HepG2 (cell line): ENCODE results near the gene TUBA4A. TPM values are rescaled to one million over a fixed set of nuclear protein-coding genes. Genes with fewer than 3 reads are reported as not detected.

Experiments used
- AKNA ChIP-seq: sonication (generic); formaldehyde crosslinking; IDR thresholded peaks from 2 replicates; pipeline ENCODE4 v1.4.0; 2020; ENCODE audit warnings: missing genetic modification reagents, borderline replicate concordance
- ATF2 ChIP-seq: sonication (generic); formaldehyde crosslinking; IDR thresholded peaks from 2 replicates; pipeline ENCODE4 v1.4.0; 2020; ENCODE audit warnings: missing genetic modification reagents
- FOXO1 ChIP-seq: sonication (generic); formaldehyde crosslinking; IDR thresholded peaks from 2 replicates; pipeline ENCODE4 v1.4.0; 2020; ENCODE audit warnings: missing genetic modification reagents
- GABPB1 ChIP-seq: IDR thresholded peaks from 2 replicates; pipeline ENCODE4 v1.6.1; 2016; ENCODE audit warnings: mild to moderate bottlenecking, missing genetic modification reagents, moderate library complexity, missing compliant biosample characterization
- GPN1 ChIP-seq: sonication (generic); formaldehyde crosslinking; IDR thresholded peaks from 2 replicates; pipeline ENCODE4 v1.5.1; 2020; ENCODE audit warnings: missing genetic modification reagents, borderline replicate concordance
- IKZF1 ChIP-seq: fragments of 450-650 bp; IDR thresholded peaks from 2 replicates; pipeline ENCODE4 v1.7.1; 2016
- KLF13 ChIP-seq: sonication (generic); formaldehyde crosslinking; IDR thresholded peaks from 2 replicates; pipeline ENCODE4 v1.4.0; 2020; ENCODE audit warnings: mild to moderate bottlenecking, missing genetic modification reagents
- MAF1 ChIP-seq: sonication (generic); formaldehyde crosslinking; IDR thresholded peaks from 2 replicates; pipeline ENCODE4 v1.5.0; 2020; ENCODE audit warnings: missing genetic modification reagents, borderline replicate concordance
- MED13 ChIP-seq: sonication (generic); formaldehyde crosslinking; IDR thresholded peaks from 2 replicates; pipeline ENCODE4 v1.5.0; 2020; ENCODE audit warnings: missing genetic modification reagents
- MEIS2 ChIP-seq: sonication (generic); formaldehyde crosslinking; IDR thresholded peaks from 2 replicates; pipeline ENCODE4 v1.9.0; 2021; ENCODE audit warnings: mild to moderate bottlenecking, missing genetic modification reagents
- PHF21A ChIP-seq: sonication (generic); formaldehyde crosslinking; IDR thresholded peaks from 2 replicates; pipeline ENCODE4 v1.5.0; 2020; ENCODE audit warnings: mild to moderate bottlenecking, missing genetic modification reagents
- POLR2AphosphoS2 ChIP-seq: IDR thresholded peaks from 2 replicates; pipeline ENCODE4 v1.6.1; 2011; ENCODE audit warnings: low read depth, low read length, improper control_type of control experiment
- POLR2AphosphoS5 ChIP-seq: IDR thresholded peaks from 2 replicates; pipeline ENCODE4 v1.6.1; 2012; ENCODE audit warnings: low read depth, low read length
- RCOR2 ChIP-seq: IDR thresholded peaks from 2 replicates; pipeline ENCODE4 v1.6.1; 2016; ENCODE audit warnings: missing biosample characterization, missing genetic modification reagents
- RORA ChIP-seq: sonication (generic); formaldehyde crosslinking; IDR thresholded peaks from 2 replicates; pipeline ENCODE4 v1.5.0; 2020; ENCODE audit warnings: mild to moderate bottlenecking, missing genetic modification reagents, moderate library complexity
- SALL2 ChIP-seq: sonication (generic); formaldehyde crosslinking; IDR thresholded peaks from 2 replicates; pipeline ENCODE4 v1.8.1; 2023; ENCODE audit warnings: mild to moderate bottlenecking, missing genetic modification reagents, inconsistent platforms
- SIX4 ChIP-seq: sonication (generic); formaldehyde crosslinking; IDR thresholded peaks from 2 replicates; pipeline ENCODE4 v1.4.0; 2020; ENCODE audit warnings: missing genetic modification reagents
- TCF12 ChIP-seq, 2 experiments: fragments of 450-650 bp in 1 of 2; sonication (generic) in 1 of 2; formaldehyde crosslinking in 1 of 2; IDR thresholded peaks; 2 replicates each; pipeline versions ENCODE4 v1.6.1 to v1.8.0; 2017 to 2022; ENCODE audit warnings: antibody characterized with exemption in 1 of 2, mild to moderate bottlenecking in 1 of 2, missing genetic modification reagents in 1 of 2, moderate library complexity in 1 of 2
- ZC3H13 ChIP-seq: sonication (generic); formaldehyde crosslinking; IDR thresholded peaks from 2 replicates; pipeline ENCODE4 v1.8.1; 2023; ENCODE audit warnings: mild to moderate bottlenecking, missing genetic modification reagents, moderate library complexity
- ZNF326 ChIP-seq: sonication (generic); formaldehyde crosslinking; IDR thresholded peaks from 2 replicates; pipeline ENCODE4 v1.4.0; 2020; ENCODE audit warnings: missing genetic modification reagents, borderline replicate concordance
- ZNF382 ChIP-seq: sonication (generic); formaldehyde crosslinking; IDR thresholded peaks from 2 replicates; pipeline ENCODE4 v1.5.0; 2020; ENCODE audit warnings: missing genetic modification reagents, mild to moderate bottlenecking, borderline replicate concordance
- ZNF710 ChIP-seq: sonication (generic); formaldehyde crosslinking; IDR thresholded peaks from 2 replicates; pipeline ENCODE4 v1.5.0; 2020; ENCODE audit warnings: mild to moderate bottlenecking, missing genetic modification reagents, borderline replicate concordance
- polyA plus RNA-seq, 8 experiments: library from polyadenylated mRNA; depleted of rRNA in 3 of 8; stranded (reverse) in 7 of 8; unstranded in 1 of 8; fragments of >200 nt; fragmentation: Illumina TruSeq in 4 of 8; extraction: Trizol in 4 of 8; gene quantifications; 2 replicates each; pipeline versions ENCODE4 v1.2.1 to v1.2.3, GENCODE V29; 2011 to 2016; ENCODE audit warnings: low read depth in 4 of 8, missing spikeins in 1 of 8, mixed read lengths in 1 of 8; ENCODE audit not compliant: insufficient read depth in 1 of 8
- total RNA-seq, 5 experiments: library from RNA; depleted of rRNA; stranded (reverse); fragments of >200 nt; fragmentation: Illumina TruSeq; extraction: Trizol; gene quantifications; 2 replicates each; pipeline ENCODE4 v1.2.3, GENCODE V29; 2016; ENCODE audit warnings: low read depth in 1 of 5

Gene TUBA4A
- total and polyA plus RNA-seq, 2 of the 13 experiments (the other 11 are each of a cell fraction or from before 2014, with no cell fraction given), result 1.3 to 12.7 TPM

- TF ChIP-seq ZNF710 (CRISPR knock-in tag) (peak; percentile 72), AKNA (CRISPR knock-in tag) (no peak), MED13 (CRISPR knock-in tag) (no peak), MAF1 (CRISPR knock-in tag) (peak; percentile 61; the same call in 1 of the 2 replicates), ZC3H13 (CRISPR knock-in tag) (peak; percentile 82), PHF21A (CRISPR knock-in tag) (peak; percentile 18; the same call in 1 of the 2 replicates), FOXO1 (CRISPR knock-in tag) (peak; percentile 66), SALL2 (peak; percentile 80), ZNF326 (CRISPR knock-in tag) (0 out of 2 replicates have a peak, but pooled peaks have one; percentile 71), TCF12 (IDR thresholded peaks at IDR 0.05) (no peak), TCF12 (CRISPR knock-in tag; IDR thresholded peaks at IDR 0.05) (peak; percentile 82; the same call in 1 of the 2 replicates), POLR2AphosphoS5 (peak; percentile 99), ATF2 (CRISPR knock-in tag) (peak; percentile 85), MEIS2 (CRISPR knock-in tag) (peak; percentile 68; the same call in 1 of the 2 replicates), KLF13 (CRISPR knock-in tag) (no peak), ZNF382 (CRISPR knock-in tag) (no peak), GPN1 (CRISPR knock-in tag) (peak; percentile 10; the same call in 1 of the 2 replicates), RORA (CRISPR knock-in tag) (no peak), POLR2AphosphoS2 (peak; percentile 79), SIX4 (CRISPR knock-in tag) (peak; percentile 4; the same call in 1 of the 2 replicates), IKZF1 (no peak), GABPB1 (CRISPR knock-in tag) (peak; percentile 72), RCOR2 (CRISPR knock-in tag) (no peak)
These were observed 47.2 kb downstream of the TUBA4A start, which contains the start of gene ZFAND2B (continued) for GRCh38 chr2:219206328-219207133.
